ENCODE results near the gene ARHGAP15. TPM values are rescaled to one million over a fixed set of nuclear protein-coding genes. Genes with fewer than 3 reads are reported as not detected.

The ARHGAP15 gene
- total and polyA plus RNA-seq, 2 experiments from 2014 or later, result not detected

GRCh38 chr2:143720095-143720664, 591.0 kb downstream of the ARHGAP15 start:
- Histone ChIP-seq H3K27me3 (replicated peaks; ENCODE audit: insufficient read depth) (no peaks in the 10 kb centered on the region), H4K20me1 (ENCODE audit: insufficient read depth) (no peaks in the 10 kb centered on the region), H2AFZ (no peak overlapping the region), H3K4me2 (ENCODE audit: unreplicated experiment) (no peak overlapping the region), H3K4me3 (no peak overlapping the region), H3K9me3 (ENCODE audit: low read depth) (no peaks in the 10 kb centered on the region), H3K36me3 (ENCODE audit: low read depth) (no peaks in the 10 kb centered on the region), H3K27ac (no peak overlapping the region), H3K9ac (no peak overlapping the region), H3K79me2 (ENCODE audit: insufficient read depth) (no peaks in the 10 kb centered on the region), H3F3A (ENCODE audit: insufficient read depth) (no peaks in the 10 kb centered on the region), H3K9me2 (ENCODE audit: insufficient read depth) (no peaks in the 10 kb centered on the region), H3K4me1 (ENCODE audit: insufficient read depth) (0 out of 2 replicates have a peak, but pooled peaks cover 12% of the 10 kb centered on the region)
- in situ Hi-C loops (cut with MboI), result no loop called here
- WGBS, 2 experiments (ENCODE audit: low coverage in 1 of 2, low lambda C conversion rate in 2 of 2, missing lambda C conversion rate in 2 of 2), result 79 to 81% methylated on average over 17 of the region's 17 CpGs
- no peak for DNase-seq
- no peak for TF ChIP-seq EZH2phosphoT487 (IDR thresholded peaks at IDR 0.05; ENCODE audit: insufficient read depth, low read depth)
- TF ChIP-seq EZH2 (IDR thresholded peaks at IDR 0.05; ENCODE audit: insufficient read depth, poor library complexity, severe bottlenecking), result no peak

- H3K27me3 ChIP-seq (replicated peaks; ENCODE audit: insufficient read depth), result no peaks in the 10 kb centered on the region
- no peak for DNase-seq
Observed at GRCh38 chr2:143725400-143725799, 596.2 kb downstream of the ARHGAP15 start.

GRCh38 chr2:143726151-143726845, 597.1 kb downstream of the ARHGAP15 start:
- H4K20me1 ChIP-seq (ENCODE audit: insufficient read depth), result no peaks in the 10 kb centered on the region
- 39 to 47% methylated on average over 6 of the region's 6 CpGs for WGBS, 2 experiments (ENCODE audit: low coverage in 1 of 2, low lambda C conversion rate in 2 of 2, missing lambda C conversion rate in 2 of 2)
- no peaks in the 10 kb centered on the region for H3F3A ChIP-seq (ENCODE audit: insufficient read depth)
- H3K27ac ChIP-seq, result no peak overlapping the region
- H3K9me3 ChIP-seq (ENCODE audit: low read depth), result no peaks in the 10 kb centered on the region
- no peak overlapping the region for H2AFZ ChIP-seq
- H3K27me3 ChIP-seq (replicated peaks; ENCODE audit: insufficient read depth), result no peaks in the 10 kb centered on the region
- H3K4me3 ChIP-seq, result no peak overlapping the region
- no peak for DNase-seq
- H3K9ac ChIP-seq, result no peak overlapping the region
- H3K9me2 ChIP-seq (ENCODE audit: insufficient read depth), result no peaks in the 10 kb centered on the region
- peaks cover 7% of the 10 kb centered on the region; the same call in 1 of the 2 replicates for H3K4me1 ChIP-seq (ENCODE audit: insufficient read depth)
- in situ Hi-C loops (cut with MboI), result no loop called here
- no peaks in the 10 kb centered on the region for H3K36me3 ChIP-seq (ENCODE audit: low read depth)
- no peak overlapping the region for H3K4me2 ChIP-seq (ENCODE audit: unreplicated experiment)
- no peaks in the 10 kb centered on the region for H3K79me2 ChIP-seq (ENCODE audit: insufficient read depth)
- TF ChIP-seq EZH2phosphoT487 (IDR thresholded peaks at IDR 0.05; ENCODE audit: insufficient read depth, low read depth), result no peak
- TF ChIP-seq EZH2 (IDR thresholded peaks at IDR 0.05; ENCODE audit: insufficient read depth, poor library complexity, severe bottlenecking), result no peak

More at GRCh38 chr2:143725400-143725799, 596.2 kb downstream of the ARHGAP15 start:
- peaks cover 5% of the 10 kb centered on the region; the same call in 1 of the 2 replicates for H3K4me1 ChIP-seq (ENCODE audit: insufficient read depth)
- H3K9ac ChIP-seq, result no peak overlapping the region
- H2AFZ ChIP-seq, result no peak overlapping the region
- in situ Hi-C loops (cut with MboI), result no loop called here
- no peaks in the 10 kb centered on the region for H3K79me2 ChIP-seq (ENCODE audit: insufficient read depth)
- H3K9me3 ChIP-seq (ENCODE audit: low read depth), result no peaks in the 10 kb centered on the region
- H3K27ac ChIP-seq, result no peak overlapping the region
- WGBS, 2 experiments (ENCODE audit: low coverage in 1 of 2, low lambda C conversion rate in 2 of 2, missing lambda C conversion rate in 2 of 2), result 91 to 95% methylated on average over 2 of the region's 2 CpGs
- TF ChIP-seq EZH2phosphoT487 (IDR thresholded peaks at IDR 0.05; ENCODE audit: insufficient read depth, low read depth), result no peak
- no peak for TF ChIP-seq EZH2 (IDR thresholded peaks at IDR 0.05; ENCODE audit: insufficient read depth, poor library complexity, severe bottlenecking)
- no peaks in the 10 kb centered on the region for H3K36me3 ChIP-seq (ENCODE audit: low read depth)
- no peaks in the 10 kb centered on the region for H4K20me1 ChIP-seq (ENCODE audit: insufficient read depth)
- H3K4me2 ChIP-seq (ENCODE audit: unreplicated experiment), result no peak overlapping the region
- no peak overlapping the region for H3K4me3 ChIP-seq
- no peaks in the 10 kb centered on the region for H3K9me2 ChIP-seq (ENCODE audit: insufficient read depth)
- H3F3A ChIP-seq (ENCODE audit: insufficient read depth), result no peaks in the 10 kb centered on the region

DNA sequence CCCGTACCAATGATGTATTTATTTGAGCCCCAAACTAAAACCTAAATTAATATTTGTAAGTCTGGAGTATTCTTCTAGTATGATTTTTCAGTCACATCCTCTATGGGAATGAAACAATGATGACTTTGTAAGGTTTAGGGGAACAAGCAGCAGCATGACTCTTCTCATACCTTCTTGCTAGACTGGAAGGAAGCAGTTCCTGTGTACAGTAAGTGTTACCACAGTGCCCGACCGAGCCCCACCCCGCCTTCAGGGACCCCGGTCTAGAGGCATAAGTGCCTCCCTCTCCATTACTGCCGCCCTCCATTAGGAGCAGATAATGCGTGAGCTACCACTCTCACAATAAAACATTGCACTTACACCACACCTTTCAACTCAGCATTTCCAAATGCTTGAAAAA, 599.3 kb downstream of the ARHGAP15 start:
- Histone ChIP-seq H3F3A (ENCODE audit: insufficient read depth) (no peaks in the 10 kb centered on the region), H3K4me2 (ENCODE audit: unreplicated experiment) (no peak overlapping the region), H3K9ac (no peak overlapping the region), H3K4me3 (no peak overlapping the region), H3K27me3 (replicated peaks; ENCODE audit: insufficient read depth) (no peaks in the 10 kb centered on the region), H3K27ac (no peak overlapping the region), H3K9me2 (ENCODE audit: insufficient read depth) (no peaks in the 10 kb centered on the region), H3K36me3 (ENCODE audit: low read depth) (no peaks in the 10 kb centered on the region), H3K9me3 (ENCODE audit: low read depth) (no peaks in the 10 kb centered on the region), H4K20me1 (ENCODE audit: insufficient read depth) (no peaks in the 10 kb centered on the region), H2AFZ (no peak overlapping the region), H3K79me2 (ENCODE audit: insufficient read depth) (no peaks in the 10 kb centered on the region), H3K4me1 (ENCODE audit: insufficient read depth) (peaks cover 7% of the 10 kb centered on the region; the same call in 1 of the 2 replicates)
- DNase-seq, result no peak
- 87 to 93% methylated on average over 7 of the region's 7 CpGs for WGBS, 2 experiments (ENCODE audit: low coverage in 1 of 2, low lambda C conversion rate in 2 of 2, missing lambda C conversion rate in 2 of 2)
- in situ Hi-C loops (cut with MboI), result no loop called here
- TF ChIP-seq EZH2phosphoT487 (IDR thresholded peaks at IDR 0.05; ENCODE audit: insufficient read depth, low read depth), result no peak
- no peak for TF ChIP-seq EZH2 (IDR thresholded peaks at IDR 0.05; ENCODE audit: insufficient read depth, poor library complexity, severe bottlenecking)
